ENCODE results near the gene TRPM2.

The TRPM2 gene

GRCh38 chr21:44379515-44379848 is 26.1 kb downstream of the TRPM2 start:
- Mint-ChIP-seq H3K4me3 (no peak overlapping the region), H3K4me1 (peaks cover 22% of the 10 kb centered on the region), H3K36me3 (ENCODE audit: insufficient read depth) (peaks cover 1% of the 10 kb centered on the region), H3K27ac (ENCODE audit: low read depth) (no peak overlapping the region), H3K9me3 (peaks cover 24% of the 10 kb centered on the region), H3K27me3 (no peaks in the 10 kb centered on the region)
- ATAC-seq (replicated peaks; ENCODE audit: extremely low read depth, poor library complexity, severe bottlenecking) (no peak), DNase-seq (ENCODE audit: low spot score in 2 of 2) (no peak)

- no peaks in the 10 kb centered on the region for H3K27me3 Mint-ChIP-seq
- ATAC-seq (replicated peaks; ENCODE audit: extremely low read depth, poor library complexity, severe bottlenecking) (no peak), DNase-seq (ENCODE audit: low spot score in 2 of 2) (no peak)
- H3K36me3 Mint-ChIP-seq (ENCODE audit: insufficient read depth): peaks cover under 1% of the 10 kb centered on the region
- H3K4me1 Mint-ChIP-seq: peaks cover 14% of the 10 kb centered on the region
- no peak overlapping the region for H3K4me3 Mint-ChIP-seq
- no peak overlapping the region for H3K27ac Mint-ChIP-seq (ENCODE audit: low read depth)
- peaks cover 26% of the 10 kb centered on the region for H3K9me3 Mint-ChIP-seq
These were observed 26.8 kb downstream of the TRPM2 start for GRCh38 chr21:44379991-44380865.

- H3K9me3 Mint-ChIP-seq: peaks cover 29% of the 10 kb centered on the region
- no peaks in the 10 kb centered on the region for H3K27me3 Mint-ChIP-seq
- ATAC-seq (replicated peaks; ENCODE audit: extremely low read depth, poor library complexity, severe bottlenecking) (no peak), DNase-seq (ENCODE audit: low spot score in 2 of 2) (no peak)
- no peak overlapping the region for H3K27ac Mint-ChIP-seq (ENCODE audit: low read depth)
- peaks cover 8% of the 10 kb centered on the region for H3K4me1 Mint-ChIP-seq
- no peaks in the 10 kb centered on the region for H3K36me3 Mint-ChIP-seq (ENCODE audit: insufficient read depth)
- no peak overlapping the region for H3K4me3 Mint-ChIP-seq
These were observed 27.5 kb downstream of the TRPM2 start for GRCh38 chr21:44380876-44381275.

- ATAC-seq (replicated peaks; ENCODE audit: extremely low read depth, poor library complexity, severe bottlenecking): no peak
These were observed 28.5 kb downstream of the TRPM2 start for GRCh38 chr21:44381874-44382273.

GRCh38 chr21:44382536-44382935 is 29.1 kb downstream of the TRPM2 start:
- no peak overlapping the region for H3K4me3 Mint-ChIP-seq
- ATAC-seq (replicated peaks; ENCODE audit: extremely low read depth, poor library complexity, severe bottlenecking) (no peak), DNase-seq (ENCODE audit: low spot score in 2 of 2) (no peak)
- H3K27ac Mint-ChIP-seq (ENCODE audit: low read depth): no peak overlapping the region
- no peaks in the 10 kb centered on the region for H3K27me3 Mint-ChIP-seq
- peaks cover 29% of the 10 kb centered on the region for H3K9me3 Mint-ChIP-seq
- no peaks in the 10 kb centered on the region for H3K4me1 Mint-ChIP-seq
- no peaks in the 10 kb centered on the region for H3K36me3 Mint-ChIP-seq (ENCODE audit: insufficient read depth)

More at GRCh38 chr21:44381874-44382273, 28.5 kb downstream of the TRPM2 start:
- Mint-ChIP-seq H3K9me3 (peaks cover 29% of the 10 kb centered on the region), H3K36me3 (ENCODE audit: insufficient read depth) (no peaks in the 10 kb centered on the region), H3K4me1 (peaks cover 3% of the 10 kb centered on the region), H3K27me3 (no peaks in the 10 kb centered on the region), H3K27ac (ENCODE audit: low read depth) (no peak overlapping the region), H3K4me3 (no peak overlapping the region)
- DNase-seq (ENCODE audit: low spot score in 2 of 2): no peak

- Mint-ChIP-seq H3K4me3 (no peak overlapping the region), H3K36me3 (ENCODE audit: insufficient read depth) (no peaks in the 10 kb centered on the region), H3K27ac (ENCODE audit: low read depth) (no peak overlapping the region), H3K27me3 (no peaks in the 10 kb centered on the region), H3K4me1 (no peaks in the 10 kb centered on the region), H3K9me3 (peaks cover 29% of the 10 kb centered on the region)
- DNase-seq (ENCODE audit: low spot score in 2 of 2) (no peak), ATAC-seq (replicated peaks; ENCODE audit: extremely low read depth, poor library complexity, severe bottlenecking) (no peak)
These were observed 29.8 kb downstream of the TRPM2 start for GRCh38 chr21:44383216-44383615.

GRCh38 chr21:44384968-44385367 is 31.5 kb downstream of the TRPM2 start:
- Mint-ChIP-seq H3K4me3 (no peak overlapping the region), H3K9me3 (peaks cover 29% of the 10 kb centered on the region), H3K27ac (ENCODE audit: low read depth) (no peak overlapping the region), H3K36me3 (ENCODE audit: insufficient read depth) (no peaks in the 10 kb centered on the region), H3K27me3 (no peaks in the 10 kb centered on the region), H3K4me1 (no peaks in the 10 kb centered on the region)
- no peak for ATAC-seq (replicated peaks; ENCODE audit: extremely low read depth, poor library complexity, severe bottlenecking)
- DNase-seq (ENCODE audit: low spot score in 2 of 2): no peak

- ATAC-seq (replicated peaks; ENCODE audit: extremely low read depth, poor library complexity, severe bottlenecking): no peak
- no peaks in the 10 kb centered on the region for H3K27me3 Mint-ChIP-seq
- H3K4me3 Mint-ChIP-seq: no peak overlapping the region
- no peak overlapping the region for H3K27ac Mint-ChIP-seq (ENCODE audit: low read depth)
- peaks cover 13% of the 10 kb centered on the region for H3K9me3 Mint-ChIP-seq
- no peak for DNase-seq (ENCODE audit: low spot score in 2 of 2)
- no peaks in the 10 kb centered on the region for H3K36me3 Mint-ChIP-seq (ENCODE audit: insufficient read depth)
- H3K4me1 Mint-ChIP-seq: no peaks in the 10 kb centered on the region
These were observed 35.9 kb downstream of the TRPM2 start for GRCh38 chr21:44389335-44389734.

GRCh38 chr21:44390886-44391285 is 37.5 kb downstream of the TRPM2 start:
- Mint-ChIP-seq H3K27ac (ENCODE audit: low read depth) (no peak overlapping the region), H3K4me1 (no peaks in the 10 kb centered on the region), H3K9me3 (no peaks in the 10 kb centered on the region), H3K27me3 (no peaks in the 10 kb centered on the region), H3K4me3 (no peak overlapping the region), H3K36me3 (ENCODE audit: insufficient read depth) (no peaks in the 10 kb centered on the region)
- ATAC-seq (replicated peaks; ENCODE audit: extremely low read depth, poor library complexity, severe bottlenecking): no peak
- DNase-seq (ENCODE audit: low spot score in 2 of 2): no peak

GRCh38 chr21:44391345-44392091 is 38.1 kb downstream of the TRPM2 start:
- no peaks in the 10 kb centered on the region for H3K36me3 Mint-ChIP-seq (ENCODE audit: insufficient read depth)
- peak overlapping the region; percentile 49 for H3K27ac Mint-ChIP-seq (ENCODE audit: low read depth)

GRCh38 chr21:44392185-44392584 is 38.8 kb downstream of the TRPM2 start:
- no peaks in the 10 kb centered on the region for H3K27me3 Mint-ChIP-seq
- H3K36me3 Mint-ChIP-seq (ENCODE audit: insufficient read depth): no peaks in the 10 kb centered on the region
- H3K27ac Mint-ChIP-seq (ENCODE audit: low read depth): peak overlapping the region; percentile 49
- H3K9me3 Mint-ChIP-seq: no peaks in the 10 kb centered on the region
- no peaks in the 10 kb centered on the region for H3K4me1 Mint-ChIP-seq
- ATAC-seq (replicated peaks; ENCODE audit: extremely low read depth, poor library complexity, severe bottlenecking): no peak
- no peak overlapping the region for H3K4me3 Mint-ChIP-seq
- no peak for DNase-seq (ENCODE audit: low spot score in 2 of 2)

More at GRCh38 chr21:44391345-44392091, 38.1 kb downstream of the TRPM2 start:
- no peaks in the 10 kb centered on the region for H3K4me1 Mint-ChIP-seq
- no peak overlapping the region for H3K4me3 Mint-ChIP-seq
- no peaks in the 10 kb centered on the region for H3K27me3 Mint-ChIP-seq
- no peak for DNase-seq (ENCODE audit: low spot score in 2 of 2)
- no peaks in the 10 kb centered on the region for H3K9me3 Mint-ChIP-seq
- no peak for ATAC-seq (replicated peaks; ENCODE audit: extremely low read depth, poor library complexity, severe bottlenecking)

GRCh38 chr21:44392916-44393315 is 39.5 kb downstream of the TRPM2 start:
- Mint-ChIP-seq H3K9me3 (no peaks in the 10 kb centered on the region), H3K27ac (ENCODE audit: low read depth) (no peak overlapping the region), H3K4me1 (no peaks in the 10 kb centered on the region), H3K27me3 (no peaks in the 10 kb centered on the region), H3K36me3 (ENCODE audit: insufficient read depth) (peaks cover 4% of the 10 kb centered on the region), H3K4me3 (no peak overlapping the region)
- ATAC-seq (replicated peaks; ENCODE audit: extremely low read depth, poor library complexity, severe bottlenecking): no peak
- no peak for DNase-seq (ENCODE audit: low spot score in 2 of 2)

- DNase-seq (ENCODE audit: low spot score in 2 of 2): no peak
- Mint-ChIP-seq H3K27me3 (no peaks in the 10 kb centered on the region), H3K9me3 (no peaks in the 10 kb centered on the region), H3K4me1 (no peaks in the 10 kb centered on the region), H3K27ac (ENCODE audit: low read depth) (no peak overlapping the region), H3K4me3 (no peak overlapping the region), H3K36me3 (ENCODE audit: insufficient read depth) (peaks cover 4% of the 10 kb centered on the region)
- ATAC-seq (replicated peaks; ENCODE audit: extremely low read depth, poor library complexity, severe bottlenecking): no peak
These were observed 41.3 kb downstream of the TRPM2 start for GRCh38 chr21:44394733-44395132.
